ENCODE data around the gene FBL.

DNA sequence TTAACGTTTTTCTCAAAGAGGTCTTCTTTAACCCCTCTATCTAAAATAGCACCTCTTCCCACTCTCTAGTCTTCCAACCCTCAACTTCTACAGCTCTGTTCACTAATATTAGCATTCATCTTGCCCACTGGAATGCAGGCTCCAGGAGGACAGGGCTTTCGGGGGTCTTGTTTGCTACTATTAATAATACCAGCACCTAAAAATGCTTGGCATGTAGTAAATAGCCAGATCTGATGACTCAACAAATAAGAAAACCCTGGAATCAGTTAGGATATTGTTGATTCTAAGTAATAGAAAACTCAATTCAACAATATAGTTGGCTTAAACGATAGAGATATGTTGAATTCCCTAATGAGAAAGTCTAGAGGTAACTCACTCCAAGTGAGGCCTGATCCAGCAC, 26.4 kb downstream of the FBL start:
- no peak for TF ChIP-seq POLR2A (IDR thresholded peaks at IDR 0.05)
- TF ChIP-seq, protein P1, sequence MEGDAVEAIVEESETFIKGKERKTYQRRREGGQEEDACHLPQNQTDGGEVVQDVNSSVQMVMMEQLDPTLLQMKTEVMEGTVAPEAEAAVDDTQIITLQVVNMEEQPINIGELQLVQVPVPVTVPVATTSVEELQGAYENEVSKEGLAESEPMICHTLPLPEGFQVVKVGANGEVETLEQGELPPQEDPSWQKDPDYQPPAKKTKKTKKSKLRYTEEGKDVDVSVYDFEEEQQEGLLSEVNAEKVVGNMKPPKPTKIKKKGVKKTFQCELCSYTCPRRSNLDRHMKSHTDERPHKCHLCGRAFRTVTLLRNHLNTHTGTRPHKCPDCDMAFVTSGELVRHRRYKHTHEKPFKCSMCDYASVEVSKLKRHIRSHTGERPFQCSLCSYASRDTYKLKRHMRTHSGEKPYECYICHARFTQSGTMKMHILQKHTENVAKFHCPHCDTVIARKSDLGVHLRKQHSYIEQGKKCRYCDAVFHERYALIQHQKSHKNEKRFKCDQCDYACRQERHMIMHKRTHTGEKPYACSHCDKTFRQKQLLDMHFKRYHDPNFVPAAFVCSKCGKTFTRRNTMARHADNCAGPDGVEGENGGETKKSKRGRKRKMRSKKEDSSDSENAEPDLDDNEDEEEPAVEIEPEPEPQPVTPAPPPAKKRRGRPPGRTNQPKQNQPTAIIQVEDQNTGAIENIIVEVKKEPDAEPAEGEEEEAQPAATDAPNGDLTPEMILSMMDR (IDR thresholded peaks at IDR 0.05), result no peak

Measured in esophagus squamous epithelium (tissue), 4 donors.